ENCODE data around the gene MKRN2OS.

DNA sequence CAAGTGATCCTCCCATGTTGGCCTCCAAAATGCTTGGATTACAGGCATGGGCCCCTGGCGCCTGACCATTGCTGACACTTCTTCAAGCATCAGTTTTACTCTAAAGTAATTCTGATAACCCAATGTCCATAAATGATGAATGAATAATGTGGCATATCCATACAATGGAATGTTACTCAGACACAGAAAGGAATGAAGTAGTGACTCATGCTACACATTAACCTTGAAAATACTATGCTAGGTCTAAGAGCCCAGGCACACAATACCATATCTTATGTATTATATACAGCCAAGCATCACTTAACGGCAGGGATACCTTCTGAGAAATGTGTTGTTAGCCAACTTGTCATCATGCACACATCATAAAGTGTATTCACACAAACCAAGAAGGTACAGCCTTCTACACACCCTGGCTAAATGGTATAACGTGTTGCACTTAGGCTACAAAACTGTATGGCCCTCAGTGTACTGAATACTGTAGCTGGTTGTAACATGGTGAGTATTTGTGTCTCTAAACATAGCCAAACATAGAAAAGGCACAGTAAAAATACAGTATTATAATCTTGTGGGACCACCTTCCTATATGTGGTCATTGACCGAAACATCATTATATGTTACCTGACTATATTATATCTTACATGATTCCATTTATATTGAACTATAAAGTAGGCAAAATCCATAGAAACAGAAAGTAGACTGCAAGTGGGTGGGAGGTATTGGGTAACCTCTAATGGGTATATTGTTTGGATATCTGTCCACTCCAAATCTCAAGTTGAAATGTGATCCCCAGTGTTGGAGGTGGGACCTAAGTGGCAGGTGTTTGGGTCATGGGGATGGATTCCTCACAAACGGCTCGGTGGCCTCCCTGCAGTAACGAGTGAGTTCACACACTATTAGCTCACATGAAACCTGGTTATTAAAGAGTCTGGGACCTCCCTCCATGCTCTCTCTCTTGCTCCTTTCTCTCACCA, 43.0 kb upstream of the MKRN2OS start:
- TF ChIP-seq, protein P1, sequence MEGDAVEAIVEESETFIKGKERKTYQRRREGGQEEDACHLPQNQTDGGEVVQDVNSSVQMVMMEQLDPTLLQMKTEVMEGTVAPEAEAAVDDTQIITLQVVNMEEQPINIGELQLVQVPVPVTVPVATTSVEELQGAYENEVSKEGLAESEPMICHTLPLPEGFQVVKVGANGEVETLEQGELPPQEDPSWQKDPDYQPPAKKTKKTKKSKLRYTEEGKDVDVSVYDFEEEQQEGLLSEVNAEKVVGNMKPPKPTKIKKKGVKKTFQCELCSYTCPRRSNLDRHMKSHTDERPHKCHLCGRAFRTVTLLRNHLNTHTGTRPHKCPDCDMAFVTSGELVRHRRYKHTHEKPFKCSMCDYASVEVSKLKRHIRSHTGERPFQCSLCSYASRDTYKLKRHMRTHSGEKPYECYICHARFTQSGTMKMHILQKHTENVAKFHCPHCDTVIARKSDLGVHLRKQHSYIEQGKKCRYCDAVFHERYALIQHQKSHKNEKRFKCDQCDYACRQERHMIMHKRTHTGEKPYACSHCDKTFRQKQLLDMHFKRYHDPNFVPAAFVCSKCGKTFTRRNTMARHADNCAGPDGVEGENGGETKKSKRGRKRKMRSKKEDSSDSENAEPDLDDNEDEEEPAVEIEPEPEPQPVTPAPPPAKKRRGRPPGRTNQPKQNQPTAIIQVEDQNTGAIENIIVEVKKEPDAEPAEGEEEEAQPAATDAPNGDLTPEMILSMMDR (IDR thresholded peaks at IDR 0.05; ENCODE audit: borderline replicate concordance, extremely low read depth, low read length, poor library complexity, severe bottlenecking), result no peak
- no peak for TF ChIP-seq EZH2 (IDR thresholded peaks at IDR 0.05; ENCODE audit: borderline replicate concordance, low read depth, low read length, severe bottlenecking)
